Effector memory CD8-positive, alpha-beta T cell (primary cell): Measurements from ENCODE around the gene DNAJB6.

Source experiments
- ATAC-seq: fragments of 150-1000 bp; cut with Tn5 transposase; replicated peaks from 2 replicates; pipeline ENCODE4 v1.10.0; 2021; ENCODE audit warnings: mild to moderate bottlenecking, moderate library complexity
- DNase-seq, 3 experiments: peaks; one replicate each; pipeline ENCODE4 v3.0.0; 2021
- H3K27ac Mint-ChIP-seq, 2 donors: one replicate each; pipeline ENCODE4 v1.8.0; 2022; ENCODE audit warnings: mild to moderate bottlenecking in 2 of 2, mixed read lengths in 2 of 2, moderate library complexity in 2 of 2
- H3K27me3 Mint-ChIP-seq, 2 donors: one replicate each; pipeline ENCODE4 v1.8.0; 2022; ENCODE audit warnings: mixed read lengths in 2 of 2
- H3K36me3 Mint-ChIP-seq: one replicate; pipeline ENCODE4 v1.8.0; 2022; ENCODE audit warnings: mild to moderate bottlenecking, moderate library complexity, mixed read lengths; ENCODE audit not compliant: insufficient read depth
- H3K4me1 Mint-ChIP-seq, 2 donors: one replicate each; pipeline ENCODE4 v1.8.0; 2022; ENCODE audit warnings: low read depth in 2 of 2, mixed read lengths in 2 of 2
- H3K4me3 Mint-ChIP-seq, 2 donors: one replicate each; pipeline ENCODE4 v1.8.0; 2022; ENCODE audit warnings: mild to moderate bottlenecking in 2 of 2, mixed read lengths in 2 of 2, moderate library complexity in 2 of 2
- H3K9me3 Mint-ChIP-seq, 2 donors: one replicate each; pipeline ENCODE4 v1.8.0; 2022; ENCODE audit warnings: mixed read lengths in 2 of 2

DNAJB6 gene

GRCh38 chr7:157429680-157430224, 92.9 kb downstream of the DNAJB6 start:
- H3K9me3 Mint-ChIP-seq = no peaks in the 10 kb centered on the region
- H3K27me3 Mint-ChIP-seq = no peaks in the 10 kb centered on the region
- H3K27ac Mint-ChIP-seq = no peak overlapping the region
- peaks cover 4% of the 10 kb centered on the region for H3K36me3 Mint-ChIP-seq
- DNase-seq (no peak), ATAC-seq (no peak)
- H3K4me3 Mint-ChIP-seq = no peak overlapping the region
- peaks cover 12 to 13% of the 10 kb centered on the region in 2 donors for H3K4me1 Mint-ChIP-seq

GRCh38 chr7:157430721-157431120, 93.9 kb downstream of the DNAJB6 start:
- Mint-ChIP-seq H3K27me3 (no peaks in the 10 kb centered on the region), H3K4me3 (no peak overlapping the region), H3K27ac (peak overlapping the region in 1 of 2 donors; percentile 82), H3K9me3 (no peaks in the 10 kb centered on the region), H3K4me1 (peaks cover 12 to 13% of the 10 kb centered on the region in 2 donors), H3K36me3 (peaks cover 4% of the 10 kb centered on the region)
- ATAC-seq (no peak), DNase-seq (no peak)

- no peak for DNase-seq
- peaks cover 12 to 13% of the 10 kb centered on the region in 2 donors for H3K4me1 Mint-ChIP-seq
- no peak for ATAC-seq
- H3K36me3 Mint-ChIP-seq = peaks cover 4% of the 10 kb centered on the region
- no peaks in the 10 kb centered on the region for H3K9me3 Mint-ChIP-seq
- H3K4me3 Mint-ChIP-seq = no peak overlapping the region
- H3K27ac Mint-ChIP-seq = peak overlapping the region in 1 of 2 donors; percentile 82
- no peaks in the 10 kb centered on the region for H3K27me3 Mint-ChIP-seq
These were observed 94.6 kb downstream of the DNAJB6 start for GRCh38 chr7:157431173-157431950.

- Mint-ChIP-seq H3K27ac (no peak overlapping the region), H3K4me1 (peaks cover 12 to 13% of the 10 kb centered on the region in 2 donors), H3K36me3 (peaks cover 4% of the 10 kb centered on the region), H3K4me3 (peak overlapping the region; percentile 49 to 67), H3K9me3 (no peaks in the 10 kb centered on the region), H3K27me3 (no peaks in the 10 kb centered on the region)
- ATAC-seq = no peak
- no peak for DNase-seq
These were observed 95.2 kb downstream of the DNAJB6 start for GRCh38 chr7:157431951-157432540.

GRCh38 chr7:157432541-157432956, 95.7 kb downstream of the DNAJB6 start:
- Mint-ChIP-seq H3K27me3 (no peaks in the 10 kb centered on the region), H3K4me3 (peak overlapping the region; percentile 49 to 67), H3K36me3 (peaks cover 4% of the 10 kb centered on the region), H3K9me3 (no peaks in the 10 kb centered on the region), H3K4me1 (peaks cover 12 to 13% of the 10 kb centered on the region in 2 donors), H3K27ac (peak overlapping the region; percentile 15 to 44)
- DNase-seq (no peak), ATAC-seq (peak; percentile 10)

- peaks cover 4% of the 10 kb centered on the region for H3K36me3 Mint-ChIP-seq
- H3K9me3 Mint-ChIP-seq = no peaks in the 10 kb centered on the region
- peak overlapping the region; percentile 15 to 44 for H3K27ac Mint-ChIP-seq
- H3K27me3 Mint-ChIP-seq = no peaks in the 10 kb centered on the region
- H3K4me1 Mint-ChIP-seq = peaks cover 12 to 13% of the 10 kb centered on the region in 2 donors
- ATAC-seq = peak; percentile 81
- peak overlapping the region; percentile 49 to 67 for H3K4me3 Mint-ChIP-seq
- peak; percentile 40 to 58 (median 45) for DNase-seq
These were observed 96.3 kb downstream of the DNAJB6 start for GRCh38 chr7:157432957-157433576.

GRCh38 chr7:157433628-157434027, 96.8 kb downstream of the DNAJB6 start:
- Mint-ChIP-seq H3K27me3 (no peaks in the 10 kb centered on the region), H3K4me1 (peaks cover 12 to 13% of the 10 kb centered on the region in 2 donors), H3K4me3 (no peak overlapping the region), H3K36me3 (peaks cover 4% of the 10 kb centered on the region), H3K9me3 (no peaks in the 10 kb centered on the region), H3K27ac (no peak overlapping the region)
- ATAC-seq (no peak), DNase-seq (no peak)

GRCh38 chr7:157434231-157434630, 97.4 kb downstream of the DNAJB6 start:
- Mint-ChIP-seq H3K9me3 (no peaks in the 10 kb centered on the region), H3K36me3 (peaks cover 4% of the 10 kb centered on the region), H3K27ac (no peak overlapping the region), H3K4me1 (peaks cover 12 to 13% of the 10 kb centered on the region in 2 donors), H3K27me3 (peaks cover 0 to 3% of the 10 kb centered on the region in 2 donors), H3K4me3 (no peak overlapping the region)
- ATAC-seq (no peak), DNase-seq (no peak)

GRCh38 chr7:157434701-157435100, 97.9 kb downstream of the DNAJB6 start:
- ATAC-seq = no peak
- H3K36me3 Mint-ChIP-seq = peaks cover 4% of the 10 kb centered on the region
- no peaks in the 10 kb centered on the region for H3K9me3 Mint-ChIP-seq
- no peak for DNase-seq
- H3K4me3 Mint-ChIP-seq = no peak overlapping the region
- H3K4me1 Mint-ChIP-seq = peaks cover 12 to 13% of the 10 kb centered on the region in 2 donors
- H3K27me3 Mint-ChIP-seq = peaks cover 2 to 8% of the 10 kb centered on the region in 2 donors
- no peak overlapping the region for H3K27ac Mint-ChIP-seq

- Mint-ChIP-seq H3K9me3 (no peaks in the 10 kb centered on the region), H3K27ac (no peak overlapping the region), H3K4me3 (no peak overlapping the region), H3K27me3 (peaks cover 6 to 10% of the 10 kb centered on the region in 2 donors), H3K4me1 (peaks cover 12 to 13% of the 10 kb centered on the region in 2 donors), H3K36me3 (peaks cover 4% of the 10 kb centered on the region)
- no peak for ATAC-seq
- no peak for DNase-seq
These were observed 99.3 kb downstream of the DNAJB6 start for GRCh38 chr7:157436076-157436475.

GRCh38 chr7:157436763-157437480, 100.1 kb downstream of the DNAJB6 start:
- DNase-seq (no peak), ATAC-seq (no peak)
- H3K36me3 Mint-ChIP-seq = peaks cover 4% of the 10 kb centered on the region
- no peak overlapping the region for H3K27ac Mint-ChIP-seq
- H3K4me3 Mint-ChIP-seq = no peak overlapping the region
- H3K27me3 Mint-ChIP-seq = peaks cover 6 to 10% of the 10 kb centered on the region in 2 donors
- H3K4me1 Mint-ChIP-seq = peaks cover 12 to 13% of the 10 kb centered on the region in 2 donors
- no peaks in the 10 kb centered on the region for H3K9me3 Mint-ChIP-seq

- H3K36me3 Mint-ChIP-seq = peaks cover 4% of the 10 kb centered on the region
- DNase-seq = no peak
- no peak overlapping the region for H3K4me3 Mint-ChIP-seq
- no peak overlapping the region for H3K27ac Mint-ChIP-seq
- peaks cover 7 to 10% of the 10 kb centered on the region in 2 donors for H3K4me1 Mint-ChIP-seq
- ATAC-seq = no peak
- H3K27me3 Mint-ChIP-seq = peaks cover 6 to 10% of the 10 kb centered on the region in 2 donors
- no peaks in the 10 kb centered on the region for H3K9me3 Mint-ChIP-seq
These were observed 100.8 kb downstream of the DNAJB6 start for GRCh38 chr7:157437519-157438061.
